Daoy (cell line): ENCODE measurements around the gene ACER3. TPM values are rescaled to one million over a fixed set of nuclear protein-coding genes. Genes with fewer than 3 reads are reported as not detected.
"Not testable (repeated sequence)": the region's sequence is repeated elsewhere in the genome, so short reads cannot be mapped to it uniquely, and the experiment has no call there.

Source experiments
- DNase-seq: peaks from one replicate; pipeline ENCODE4 v3.0.0-alpha.2; 2015; ENCODE audit warnings: low read depth
- total RNA-seq: library from RNA; depleted of rRNA; stranded (reverse); fragments of >200 nt; shearing (Covaris generic); gene quantifications from 2 replicates; pipeline ENCODE4 v1.2.3, GENCODE V29; 2014

ACER3 gene
- total RNA-seq, 1 experiment from 2014 or later = 8.3 TPM

- peak; percentile 72 for DNase-seq
Measured at GRCh38 chr11:76919887-76920746, 59.4 kb downstream of the ACER3 start.

GRCh38 chr11:76927160-76927559 lies 66.4 kb downstream of the ACER3 start:
- DNase-seq = no peak

GRCh38 chr11:76935042-76935441 lies 74.3 kb downstream of the ACER3 start:
- no peak for DNase-seq

- no peak for DNase-seq
Measured at GRCh38 chr11:76939219-76939631, 78.5 kb downstream of the ACER3 start.

GRCh38 chr11:76944225-76944624 lies 83.5 kb downstream of the ACER3 start:
- DNase-seq = no peak

- DNase-seq = no peak
Measured at GRCh38 chr11:76946223-76946622, 85.5 kb downstream of the ACER3 start.

GRCh38 chr11:76947190-76947589 lies 86.5 kb downstream of the ACER3 start:
- DNase-seq = no peak

- DNase-seq = no peak
Measured at GRCh38 chr11:76947800-76948199, 87.1 kb downstream of the ACER3 start.

GRCh38 chr11:76955459-76956114 lies 94.9 kb downstream of the ACER3 start:
- DNase-seq = no peak

- DNase-seq = no peak
Measured at GRCh38 chr11:76962583-76963416, 102.1 kb downstream of the ACER3 start.

- not testable (repeated sequence) for DNase-seq
Measured at GRCh38 chr11:76963417-76964168, 102.9 kb downstream of the ACER3 start.

GRCh38 chr11:76972051-76972450 lies 111.3 kb downstream of the ACER3 start:
- DNase-seq = no peak

GRCh38 chr11:76974179-76974891 lies 113.6 kb downstream of the ACER3 start:
- DNase-seq = no peak

GRCh38 chr11:76975513-76975912 lies 114.8 kb downstream of the ACER3 start:
- no peak for DNase-seq

GRCh38 chr11:76977791-76978190 lies 117.1 kb downstream of the ACER3 start:
- DNase-seq = no peak

GRCh38 chr11:76978239-76978638 lies 117.5 kb downstream of the ACER3 start:
- no peak for DNase-seq

GRCh38 chr11:76978818-76979217 lies 118.1 kb downstream of the ACER3 start:
- no peak for DNase-seq

- no peak for DNase-seq
Measured at GRCh38 chr11:76980196-76980595, 119.5 kb downstream of the ACER3 start.

GRCh38 chr11:76984743-76985142 lies 124.0 kb downstream of the ACER3 start:
- DNase-seq = no peak

- DNase-seq = no peak
Measured at GRCh38 chr11:76987203-76987602, 126.5 kb downstream of the ACER3 start.

- no peak for DNase-seq
Measured at GRCh38 chr11:76990628-76991027, 129.9 kb downstream of the ACER3 start.
